Fibroblast of skin of left quadriceps (primary cell): ENCODE data around the gene HGF.
"Not testable (repeated sequence)": the region's sequence is repeated elsewhere in the genome, so short reads cannot be mapped to it uniquely, and the experiment has no call there.

Experiments used
- DNase-seq, 2 experiments: peaks; one replicate each; pipeline ENCODE4 v3.0.0-alpha.2; 2013; ENCODE audit warnings: low read depth in 2 of 2

HGF gene

DNA sequence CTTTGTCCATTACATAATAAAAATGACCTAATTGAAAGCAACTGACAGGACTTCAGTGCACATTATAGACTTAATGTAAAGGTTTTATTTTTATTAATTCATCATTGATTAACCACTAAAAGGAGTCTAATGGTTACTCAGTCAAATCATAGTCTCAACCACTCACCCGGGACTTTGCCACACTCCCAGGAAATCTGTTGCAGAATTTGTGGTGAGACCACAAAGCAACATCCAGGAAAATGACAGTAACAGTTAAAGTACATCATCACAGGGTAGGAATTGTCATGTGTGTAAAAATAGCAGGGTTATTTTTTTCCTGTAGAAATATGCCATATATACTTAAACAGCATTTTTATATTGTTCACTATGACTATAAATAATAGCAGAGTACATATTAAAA, 6.3 kb upstream of the HGF start:
- no peak for DNase-seq

- DNase-seq, result no peak
These were observed 5.7 kb upstream of the HGF start for GRCh38 chr7:81775560-81775959.

GRCh38 chr7:81774551-81774950, 4.7 kb upstream of the HGF start:
- no peak for DNase-seq

DNA sequence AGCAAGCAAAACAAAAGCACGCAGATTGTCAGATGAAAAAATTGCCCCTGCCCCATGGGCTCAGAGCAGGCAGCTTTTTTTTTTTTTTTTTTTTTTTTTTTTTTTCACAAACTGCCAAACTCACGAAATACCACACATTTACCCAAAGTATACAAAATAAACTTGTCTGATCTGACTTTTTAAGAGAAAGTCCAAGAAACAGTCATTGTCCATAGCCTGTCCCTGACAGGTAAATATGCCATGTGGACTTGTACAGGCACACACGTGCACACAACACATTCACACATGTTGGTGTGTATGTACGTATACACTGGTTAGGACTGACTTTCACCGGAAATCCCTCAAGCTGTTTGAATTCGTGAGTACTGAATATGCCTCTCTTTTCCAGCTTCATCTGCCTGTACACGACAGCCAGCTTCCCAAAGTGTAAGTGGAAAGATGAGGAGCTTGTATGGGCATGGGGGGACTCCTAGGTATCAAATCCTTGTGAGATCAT, 929 bp upstream of the HGF start:
- DNase-seq, result no peak

GRCh38 chr7:81768951-81769778, 682 bp downstream of the HGF start:
- no peak for DNase-seq

DNA sequence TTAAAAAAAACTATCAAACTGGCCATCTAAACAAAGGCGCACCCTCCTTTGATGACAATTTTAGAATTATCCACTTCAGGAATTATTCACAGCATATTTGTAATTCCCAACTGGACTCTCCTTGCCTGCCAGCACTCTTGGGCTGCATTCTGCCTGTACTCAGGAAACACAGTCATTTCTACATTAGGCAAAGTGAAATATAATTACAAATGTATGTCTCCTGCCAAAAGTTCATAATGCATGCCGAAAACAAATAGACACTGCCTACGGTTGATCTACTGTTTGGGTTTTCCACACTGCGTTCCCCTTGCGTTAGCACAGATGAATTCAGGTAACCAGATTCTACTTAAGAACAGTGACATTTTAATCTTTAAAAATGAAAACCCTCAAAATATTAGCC, 1.9 kb downstream of the HGF start:
- DNase-seq, result no peak

DNA sequence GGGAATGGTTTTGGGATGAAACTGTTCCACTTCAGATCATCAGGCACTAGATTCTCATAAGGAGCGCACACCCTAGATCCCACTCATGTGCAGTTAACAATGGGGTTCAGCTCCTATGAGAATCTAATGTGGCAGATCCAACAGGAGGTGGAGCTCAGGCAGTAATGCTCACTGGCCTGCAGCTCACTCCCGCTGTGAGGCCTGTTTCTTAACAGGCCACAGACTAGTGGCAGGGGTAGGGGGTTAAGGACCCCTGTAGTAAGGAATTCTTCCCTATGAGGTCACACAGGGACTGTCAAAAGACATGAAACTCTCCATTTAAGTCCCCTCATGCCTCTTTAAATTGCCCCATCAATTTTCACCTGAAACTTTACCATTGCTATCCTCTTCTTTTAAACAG, 8.0 kb downstream of the HGF start:
- no peak for DNase-seq

GRCh38 chr7:81761031-81761430, 8.8 kb downstream of the HGF start:
- no peak for DNase-seq

DNA sequence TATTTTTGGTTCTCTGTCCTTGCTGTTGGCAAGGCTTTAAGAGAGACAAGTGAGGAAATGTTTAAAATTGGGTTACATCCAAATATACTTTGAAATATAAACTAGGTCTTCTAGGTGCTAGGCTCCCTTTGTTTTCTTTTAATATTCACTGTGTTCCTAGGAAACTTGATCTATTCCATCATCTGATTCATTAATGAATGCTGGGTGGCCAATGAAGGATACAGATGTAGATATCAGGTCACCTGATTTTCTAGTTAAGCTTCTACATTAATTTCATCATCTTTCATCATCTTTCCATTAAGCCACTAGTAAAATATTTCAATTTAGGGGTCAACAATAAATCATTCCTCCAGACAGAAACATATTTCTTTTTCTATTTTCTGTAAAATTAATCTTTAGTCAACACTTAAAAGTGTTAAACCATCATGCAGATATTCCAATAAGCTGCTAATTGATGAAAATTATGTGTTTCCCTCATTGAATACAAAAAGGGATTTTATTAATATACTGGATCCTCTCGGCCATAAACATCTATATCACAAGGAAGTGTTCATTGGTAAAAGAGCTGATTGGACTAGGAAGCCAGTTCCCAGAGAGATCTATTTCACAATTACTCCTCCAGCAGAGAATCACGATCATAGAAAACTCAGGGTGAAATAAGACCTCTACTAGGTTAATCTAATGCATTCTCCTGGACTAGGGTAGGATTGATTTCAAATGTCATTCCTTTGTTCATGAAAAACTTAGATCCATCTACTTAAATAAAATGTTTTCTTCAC, 14.7 kb downstream of the HGF start:
- no peak for DNase-seq

DNA sequence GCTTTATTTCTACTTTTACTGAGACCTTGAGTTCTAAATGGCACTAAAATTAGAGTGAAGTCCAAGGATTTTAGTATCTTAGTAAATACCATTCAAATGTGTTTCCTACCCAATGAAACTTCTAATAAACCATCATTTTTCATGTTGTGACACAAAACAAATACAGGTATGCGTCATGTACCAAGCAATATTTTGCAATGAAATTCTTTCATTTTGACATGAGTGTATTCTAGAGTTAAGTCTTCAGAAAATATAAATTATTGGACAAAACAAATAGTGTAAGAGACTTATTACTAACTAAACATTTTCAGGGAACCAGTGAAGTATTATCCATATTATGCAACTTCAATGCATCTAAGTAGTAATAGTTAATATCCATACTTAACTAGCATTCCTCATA, 16.5 kb downstream of the HGF start:
- DNase-seq, result no peak

GRCh38 chr7:81752318-81752714, 17.5 kb downstream of the HGF start:
- DNase-seq, result no peak

- no peak for DNase-seq
These were observed 18.1 kb downstream of the HGF start for GRCh38 chr7:81751619-81752317.

- DNase-seq, result no peak
These were observed 24.2 kb downstream of the HGF start for GRCh38 chr7:81745637-81746036.

- no peak for DNase-seq
These were observed 25.5 kb downstream of the HGF start for GRCh38 chr7:81744389-81744788.

DNA sequence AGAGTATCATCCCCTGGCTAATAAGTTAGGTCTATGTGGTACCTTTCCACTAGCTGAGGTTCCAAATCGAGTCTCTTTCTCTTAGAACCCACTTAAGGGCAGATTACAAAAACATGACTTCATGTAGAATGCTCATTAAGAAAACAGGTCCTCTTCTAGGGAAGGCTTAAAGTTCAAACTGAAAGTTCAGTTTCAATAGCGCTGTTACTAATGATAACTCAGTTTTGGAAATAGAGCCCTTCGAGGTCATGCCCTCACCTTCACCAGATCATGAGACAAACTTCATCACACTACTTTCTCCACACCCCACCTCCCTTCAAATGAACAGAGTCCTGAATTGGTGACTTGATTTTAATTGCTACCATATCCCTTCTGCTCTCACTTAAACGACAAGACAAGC, 26.2 kb downstream of the HGF start:
- DNase-seq, result no peak

DNA sequence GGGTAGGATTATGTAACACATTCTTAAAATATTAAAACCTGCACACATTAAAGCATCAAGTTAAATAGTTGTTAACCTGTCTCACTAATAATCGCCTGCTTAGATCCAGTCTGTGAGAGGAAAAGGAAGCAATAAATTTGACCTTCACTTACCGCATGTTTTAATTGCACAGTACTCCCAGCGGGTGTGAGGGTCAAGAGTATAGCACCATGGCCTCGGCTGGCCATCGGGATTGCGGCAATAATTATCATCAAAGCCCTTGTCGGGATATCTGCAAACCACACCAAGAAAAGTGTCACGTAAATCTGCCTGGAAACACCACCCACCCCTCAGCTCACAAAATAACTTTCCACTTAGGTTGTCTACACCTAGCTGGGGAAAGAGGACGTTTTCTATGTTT, 26.6 kb downstream of the HGF start:
- DNase-seq, result no peak

GRCh38 chr7:81740403-81740802, 29.4 kb downstream of the HGF start:
- no peak for DNase-seq

GRCh38 chr7:81736091-81736490, 33.8 kb downstream of the HGF start:
- DNase-seq, result no peak

DNA sequence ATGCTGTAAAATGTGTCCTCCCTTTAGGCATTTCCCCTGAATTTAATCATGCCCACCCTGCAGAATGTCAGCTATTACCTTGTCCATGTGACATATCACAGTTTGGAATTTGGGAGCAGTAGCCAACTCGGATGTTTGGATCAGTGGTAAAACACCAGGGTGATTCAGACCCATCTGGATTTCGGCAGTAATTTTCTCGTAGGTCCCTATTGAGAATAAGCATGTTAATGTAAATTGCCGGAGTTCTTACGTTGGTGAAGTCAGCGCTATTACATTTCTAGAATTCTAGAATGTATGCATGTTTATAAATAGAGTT, 44.1 kb downstream of the HGF start:
- peak; percentile 92 to 93 for DNase-seq

DNA sequence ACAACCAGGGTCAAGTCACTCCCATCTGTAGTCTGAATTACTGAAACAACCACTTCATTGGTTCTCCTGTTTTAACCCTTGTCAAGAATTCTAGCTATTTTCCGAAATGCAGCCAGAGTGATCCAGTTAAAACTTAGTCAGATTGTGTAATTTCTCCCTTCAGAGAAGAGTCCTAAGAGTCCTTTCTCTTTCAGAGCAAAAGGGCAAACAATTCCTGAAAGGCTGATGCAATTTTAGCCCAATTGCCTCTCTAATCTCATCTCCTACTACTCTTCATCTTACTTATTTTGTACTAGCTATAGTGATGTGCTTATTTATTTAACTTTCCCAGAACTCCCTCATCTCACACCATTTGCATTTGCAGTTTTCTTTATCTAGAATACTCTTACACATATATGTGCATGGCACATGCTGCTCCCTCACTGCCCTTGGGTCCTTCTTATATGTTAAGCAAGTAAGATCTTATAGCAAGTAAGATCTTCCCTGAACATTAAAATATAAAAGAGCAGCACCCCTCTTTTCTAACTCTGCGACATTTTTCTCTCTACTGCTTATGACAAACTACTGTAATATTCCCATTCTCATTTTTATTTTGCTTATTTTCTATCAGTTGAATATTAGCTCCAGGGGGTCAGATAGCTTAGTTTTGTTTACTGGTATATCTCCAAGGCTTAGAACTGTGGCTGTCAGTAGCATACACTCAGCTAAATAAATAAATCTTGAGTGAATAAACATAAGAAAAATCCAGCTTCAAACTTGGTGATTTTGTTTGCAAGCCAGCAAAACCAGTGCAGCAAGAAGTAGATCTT, 44.6 kb downstream of the HGF start:
- peak in 1 of 2 experiments; percentile 20 for DNase-seq

DNA sequence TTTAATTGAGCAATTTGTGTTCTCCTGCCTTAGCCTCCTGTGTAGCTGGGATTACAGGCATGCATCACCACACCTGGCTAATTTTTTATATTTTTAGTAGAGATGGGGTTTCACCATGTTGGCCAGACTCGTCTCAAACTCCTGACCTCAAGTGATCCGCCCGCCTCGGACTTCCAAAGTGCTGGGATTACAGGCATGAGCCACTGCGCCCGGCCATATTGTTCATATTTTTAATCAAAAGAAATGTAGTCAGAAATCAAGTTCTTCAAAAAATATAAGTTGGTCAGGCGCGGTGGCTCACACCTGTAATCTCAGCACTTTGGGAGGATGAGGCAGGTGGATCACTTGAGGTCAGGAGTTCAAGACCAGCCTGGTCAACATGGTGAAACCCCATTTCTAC, 47.6 kb downstream of the HGF start:
- not testable (repeated sequence) for DNase-seq

DNA sequence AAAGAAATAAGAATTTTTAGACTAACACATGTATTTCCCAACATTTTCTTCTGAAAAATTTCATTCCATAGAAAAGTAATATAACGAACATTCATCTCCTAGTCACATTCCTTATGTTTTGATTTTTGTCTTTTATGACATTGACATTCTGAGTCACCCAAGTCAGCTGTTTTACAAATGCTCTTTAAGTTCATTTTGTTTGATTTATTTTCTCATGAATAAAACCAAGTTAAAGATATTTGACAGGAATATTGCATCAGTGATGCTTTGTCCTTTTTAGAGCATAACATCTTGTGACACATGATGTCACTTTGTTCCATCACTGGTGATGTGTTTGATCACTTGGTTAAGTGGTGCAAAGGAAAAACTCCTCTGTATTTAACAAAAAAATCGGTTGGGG, 48.4 kb downstream of the HGF start:
- no peak for DNase-seq
